DND-41 (cell line): ENCODE data around the gene IFT43.

Source experiments
- ATAC-seq: fragments of 200-7000 bp; cut with Tn5 transposase; 3 replicates; pipeline ENCODE4 v1.9.1; 2021; ENCODE audit warnings: low read depth; ENCODE audit not compliant: insufficient read depth
- DNase-seq: peaks from one replicate; pipeline ENCODE4 v3.0.0-alpha.2; 2020
- H2AFZ ChIP-seq: 2 replicates; pipeline ENCODE4 v1.6.0; 2012; ENCODE audit warnings: low read depth, low read length
- H3K27ac ChIP-seq: 2 replicates; pipeline ENCODE4 v1.5.1; 2012; ENCODE audit warnings: low read length, inconsistent platforms
- H3K27me3 ChIP-seq: fragments of 200-600 bp; sonication (generic); 2 replicates; pipeline ENCODE4 v1.6.0; 2012; ENCODE audit warnings: low read length, mild to moderate bottlenecking, inconsistent platforms; ENCODE audit not compliant: insufficient read depth, poor library complexity
- H3K36me3 ChIP-seq: 2 replicates; pipeline ENCODE4 v1.5.1; 2012; ENCODE audit warnings: low read length, inconsistent platforms; ENCODE audit not compliant: insufficient read depth
- H3K4me1 ChIP-seq: 2 replicates; pipeline ENCODE4 v1.5.1; 2012; ENCODE audit warnings: mild to moderate bottlenecking, low read length; ENCODE audit not compliant: insufficient read depth
- H3K4me2 ChIP-seq: 2 replicates; pipeline ENCODE4 v1.6.0; 2012; ENCODE audit warnings: mild to moderate bottlenecking, moderate library complexity, low read length, inconsistent platforms; ENCODE audit not compliant: insufficient read depth
- H3K4me3 ChIP-seq, 2 experiments: fragments of 200-600 bp in 1 of 2; shearing (Covaris generic) in 1 of 2; 2 replicates each; pipeline ENCODE4 v1.5.1; 2012 to 2016; ENCODE audit warnings: inconsistent platforms in 2 of 2, low read length in 2 of 2, mild to moderate bottlenecking in 2 of 2, low read depth in 1 of 2, moderate library complexity in 1 of 2
- H3K79me2 ChIP-seq: 2 replicates; pipeline ENCODE4 v1.6.0; 2012; ENCODE audit warnings: low read length, inconsistent platforms; ENCODE audit not compliant: insufficient read depth
- H3K9ac ChIP-seq: 2 replicates; pipeline ENCODE4 v1.6.0; 2012; ENCODE audit warnings: low read depth, mild to moderate bottlenecking, inconsistent platforms, low read length, moderate library complexity
- H3K9me3 ChIP-seq: 2 replicates; pipeline ENCODE4 v1.5.1; 2012; ENCODE audit warnings: low read length, moderate library complexity, mild to moderate bottlenecking, inconsistent platforms; ENCODE audit not compliant: insufficient read depth, severe bottlenecking
- H4K20me1 ChIP-seq: 2 replicates; pipeline ENCODE4 v1.6.0; 2012; ENCODE audit warnings: low read length; ENCODE audit not compliant: insufficient read depth
- CTCF ChIP-seq: IDR thresholded peaks from 2 replicates; pipeline ENCODE4 v1.5.1; 2012; ENCODE audit warnings: borderline replicate concordance, low read length, moderate library complexity, mild to moderate bottlenecking; ENCODE audit not compliant: poor library complexity, severe bottlenecking; ENCODE audit errors: extremely low read depth
- EZH2 ChIP-seq: IDR thresholded peaks from 3 replicates; pipeline ENCODE4 v1.6.1; 2012; ENCODE audit warnings: borderline replicate concordance, low read depth, mild to moderate bottlenecking, moderate library complexity, low read length, inconsistent platforms; ENCODE audit not compliant: severe bottlenecking

The IFT43 gene

GRCh38 chr14:75986439-75986765 lies 839 bp downstream of the IFT43 start:
- no peaks in the 10 kb centered on the region for H4K20me1 ChIP-seq
- DNase-seq (no peak), ATAC-seq (no peak)
- H3K79me2 ChIP-seq = 0 out of 2 replicates have a peak, but pooled peaks cover 2% of the 10 kb centered on the region
- peak overlapping the region; percentile 69 for H3K9ac ChIP-seq
- H3K36me3 ChIP-seq = 0 out of 2 replicates have a peak, but pooled peaks cover under 1% of the 10 kb centered on the region
- H3K4me2 ChIP-seq = peak overlapping the region; percentile 96
- no peaks in the 10 kb centered on the region for H3K9me3 ChIP-seq
- no peak overlapping the region; the same call in 1 of the 2 replicates for H3K27ac ChIP-seq
- H3K4me3 ChIP-seq = peak overlapping the region; percentile 87 to 90
- peaks cover 4% of the 10 kb centered on the region for H3K27me3 ChIP-seq
- TF ChIP-seq EZH2 (no peak), CTCF (no peak)
- peak overlapping the region; percentile 89 for H2AFZ ChIP-seq
- peaks cover 26% of the 10 kb centered on the region for H3K4me1 ChIP-seq

- TF ChIP-seq CTCF = no peak
- no peak for TF ChIP-seq EZH2
- H3K4me1 ChIP-seq = peaks cover 20% of the 10 kb centered on the region
- H4K20me1 ChIP-seq = no peaks in the 10 kb centered on the region
- no peak overlapping the region for H3K27ac ChIP-seq
- DNase-seq (no peak), ATAC-seq (no peak)
- no peak overlapping the region for H3K4me2 ChIP-seq
- H3K36me3 ChIP-seq = 0 out of 2 replicates have a peak, but pooled peaks cover 2% of the 10 kb centered on the region
- no peak overlapping the region for H2AFZ ChIP-seq
- no peak overlapping the region for H3K9ac ChIP-seq
- no peaks in the 10 kb centered on the region for H3K9me3 ChIP-seq
- no peak overlapping the region for H3K4me3 ChIP-seq
- H3K27me3 ChIP-seq = peaks cover 4% of the 10 kb centered on the region
- H3K79me2 ChIP-seq = 0 out of 2 replicates have a peak, but pooled peaks cover 2% of the 10 kb centered on the region
Observed at GRCh38 chr14:75987201-75987970, 1.8 kb downstream of the IFT43 start.

- 0 out of 2 replicates have a peak, but pooled peaks cover 2% of the 10 kb centered on the region for H3K36me3 ChIP-seq
- H2AFZ ChIP-seq = no peak overlapping the region
- no peak for DNase-seq
- H3K4me3 ChIP-seq = no peak overlapping the region
- no peak overlapping the region for H3K4me2 ChIP-seq
- H3K9ac ChIP-seq = no peak overlapping the region
- H3K27me3 ChIP-seq = no peaks in the 10 kb centered on the region
- 0 out of 2 replicates have a peak, but pooled peaks cover 2% of the 10 kb centered on the region for H3K79me2 ChIP-seq
- peaks cover 14% of the 10 kb centered on the region for H3K4me1 ChIP-seq
- H4K20me1 ChIP-seq = no peaks in the 10 kb centered on the region
- no peaks in the 10 kb centered on the region for H3K9me3 ChIP-seq
- no peak overlapping the region for H3K27ac ChIP-seq
- no peak for ATAC-seq
- no peak for TF ChIP-seq CTCF
- no peak for TF ChIP-seq EZH2
Observed at GRCh38 chr14:75989134-75989533, 3.6 kb downstream of the IFT43 start.
